GM21360 (cell line): Measurements from ENCODE around the gene ACTN1.
"Not testable (repeated sequence)": the region's sequence is repeated elsewhere in the genome, so short reads cannot be mapped to it uniquely, and the experiment has no call there.

Experiments
- ATAC-seq: cut with Tn5 transposase; IDR thresholded peaks from one replicate; pipeline ENCODE4 v1.9.1; 2021; ENCODE audit warnings: mild to moderate bottlenecking, moderate library complexity; ENCODE audit not compliant: unreplicated experiment

ACTN1 gene

GRCh38 chr14:68979021-68979721 is at the start of gene ACTN1:
TSS of gene ACTN1 (minus strand) at chr14:68979302. CDS start at chr14:68979056, 246 bp downstream.
- no peak for ATAC-seq

GRCh38 chr14:69027242-69027913 is 48.3 kb upstream of the ACTN1 start:
- no peak for ATAC-seq

GRCh38 chr14:69023035-69023434 is 43.9 kb upstream of the ACTN1 start:
- no peak for ATAC-seq

- ATAC-seq: not testable (repeated sequence)
Measured at GRCh38 chr14:69022093-69022492, 43.0 kb upstream of the ACTN1 start.

GRCh38 chr14:69017706-69018105 is 38.6 kb upstream of the ACTN1 start:
- ATAC-seq: no peak

GRCh38 chr14:69014829-69015259 is 35.7 kb upstream of the ACTN1 start:
- ATAC-seq: no peak

- ATAC-seq: no peak
Measured at GRCh38 chr14:69013943-69014782, 35.1 kb upstream of the ACTN1 start.

- ATAC-seq: no peak
Measured at GRCh38 chr14:69012256-69012953, 33.3 kb upstream of the ACTN1 start.

- ATAC-seq: no peak
Measured at GRCh38 chr14:69010648-69011047, 31.5 kb upstream of the ACTN1 start.

GRCh38 chr14:69008421-69008884 is 29.4 kb upstream of the ACTN1 start:
- ATAC-seq: no peak

GRCh38 chr14:69006346-69006745 is 27.2 kb upstream of the ACTN1 start:
- ATAC-seq: no peak

- ATAC-seq: no peak
Measured at GRCh38 chr14:69005432-69006148, 26.5 kb upstream of the ACTN1 start.

- no peak for ATAC-seq
Measured at GRCh38 chr14:69004731-69005431, 25.8 kb upstream of the ACTN1 start.

GRCh38 chr14:69003626-69004025 is 24.5 kb upstream of the ACTN1 start:
- no peak for ATAC-seq

- no peak for ATAC-seq
Measured at GRCh38 chr14:69002069-69002468, 23.0 kb upstream of the ACTN1 start.

GRCh38 chr14:69001375-69001774 is 22.3 kb upstream of the ACTN1 start:
- ATAC-seq: no peak

- ATAC-seq: no peak
Measured at GRCh38 chr14:68998062-68998461, 19.0 kb upstream of the ACTN1 start.

- no peak for ATAC-seq
Measured at GRCh38 chr14:68995731-68996130, 16.6 kb upstream of the ACTN1 start.

GRCh38 chr14:68994056-68994455 is 15.0 kb upstream of the ACTN1 start:
- no peak for ATAC-seq

- ATAC-seq: no peak
Measured at GRCh38 chr14:68987653-68988036, 8.5 kb upstream of the ACTN1 start.
